HG02885 (cell line): ENCODE results near the gene CAMK1D.

ENCODE experiments used
- ATAC-seq: cut with Tn5 transposase; IDR thresholded peaks from one replicate; pipeline ENCODE4 v1.9.1; 2021; ENCODE audit warnings: mild to moderate bottlenecking; ENCODE audit not compliant: unreplicated experiment, poor library complexity

The CAMK1D gene

GRCh38 chr10:12822126-12822892 is 473.0 kb downstream of the CAMK1D start:
- ATAC-seq = no peak

- ATAC-seq = no peak
These were observed 473.5 kb downstream of the CAMK1D start for GRCh38 chr10:12822893-12823170.

- ATAC-seq = no peak
These were observed 474.0 kb downstream of the CAMK1D start for GRCh38 chr10:12823328-12823727.

GRCh38 chr10:12825260-12825849 is 476.0 kb downstream of the CAMK1D start:
- ATAC-seq = no peak

- ATAC-seq = no peak
These were observed 477.5 kb downstream of the CAMK1D start for GRCh38 chr10:12826800-12827372.

- no peak for ATAC-seq
These were observed 479.4 kb downstream of the CAMK1D start for GRCh38 chr10:12828736-12829135.

GRCh38 chr10:12829831-12830390 is 480.6 kb downstream of the CAMK1D start:
- ATAC-seq = no peak

GRCh38 chr10:12832096-12832495 is 482.7 kb downstream of the CAMK1D start:
- ATAC-seq = no peak

- no peak for ATAC-seq
These were observed 484.1 kb downstream of the CAMK1D start for GRCh38 chr10:12833451-12833850.

- ATAC-seq = no peak
These were observed 484.8 kb downstream of the CAMK1D start for GRCh38 chr10:12834116-12834665.

GRCh38 chr10:12834721-12835120 is 485.4 kb downstream of the CAMK1D start:
- ATAC-seq = no peak

GRCh38 chr10:12835709-12836108 is 486.4 kb downstream of the CAMK1D start:
- ATAC-seq = no peak

- no peak for ATAC-seq
These were observed 489.0 kb downstream of the CAMK1D start for GRCh38 chr10:12838366-12838765.

- no peak for ATAC-seq
These were observed 489.9 kb downstream of the CAMK1D start for GRCh38 chr10:12838995-12839927.

- no peak for ATAC-seq
These were observed 490.7 kb downstream of the CAMK1D start for GRCh38 chr10:12839941-12840611.

- ATAC-seq = no peak
These were observed 492.1 kb downstream of the CAMK1D start for GRCh38 chr10:12841426-12841825.

- ATAC-seq = no peak
These were observed 492.5 kb downstream of the CAMK1D start for GRCh38 chr10:12841826-12842225.

- no peak for ATAC-seq
These were observed 493.0 kb downstream of the CAMK1D start for GRCh38 chr10:12842310-12842709.

- ATAC-seq = no peak
These were observed 494.1 kb downstream of the CAMK1D start for GRCh38 chr10:12843296-12843945.
